GM19395 (cell line): ENCODE measurements around the gene JAKMIP2.
"Not testable (repeated sequence)": the region's sequence is repeated elsewhere in the genome, so short reads cannot be mapped to it uniquely, and the experiment has no call there.

Experiments
- ATAC-seq: cut with Tn5 transposase; IDR thresholded peaks from one replicate; pipeline ENCODE4 v1.9.1; 2021; ENCODE audit warnings: mild to moderate bottlenecking, moderate library complexity; ENCODE audit not compliant: unreplicated experiment

The JAKMIP2 gene

GRCh38 chr5:147617711-147618350 is 164.7 kb downstream of the JAKMIP2 start:
- no peak for ATAC-seq

- ATAC-seq: no peak
These were observed 165.3 kb downstream of the JAKMIP2 start for GRCh38 chr5:147617191-147617606.

GRCh38 chr5:147616421-147616820 is 166.1 kb downstream of the JAKMIP2 start:
- no peak for ATAC-seq

- ATAC-seq: no peak
These were observed 169.2 kb downstream of the JAKMIP2 start for GRCh38 chr5:147613359-147613758.

GRCh38 chr5:147611483-147611882 is 171.0 kb downstream of the JAKMIP2 start:
- ATAC-seq: no peak

GRCh38 chr5:147610798-147611197 is 171.7 kb downstream of the JAKMIP2 start:
- ATAC-seq: no peak

GRCh38 chr5:147601652-147602051 is 180.9 kb downstream of the JAKMIP2 start:
- peak; percentile 84 for ATAC-seq

GRCh38 chr5:147591120-147591519 is 191.4 kb downstream of the JAKMIP2 start:
- no peak for ATAC-seq

GRCh38 chr5:147590096-147590495 is 192.4 kb downstream of the JAKMIP2 start:
- no peak for ATAC-seq

- ATAC-seq: no peak
These were observed 195.7 kb downstream of the JAKMIP2 start for GRCh38 chr5:147586832-147587231.

- no peak for ATAC-seq
These were observed 196.3 kb downstream of the JAKMIP2 start for GRCh38 chr5:147586221-147586620.

- not testable (repeated sequence) for ATAC-seq
These were observed 200.3 kb downstream of the JAKMIP2 start for GRCh38 chr5:147582272-147582671.

- ATAC-seq: not testable (repeated sequence)
These were observed 202.1 kb downstream of the JAKMIP2 start for GRCh38 chr5:147580418-147580817.

GRCh38 chr5:147578228-147579024 is 204.1 kb downstream of the JAKMIP2 start:
- peak; percentile 46 for ATAC-seq

- peak; percentile 96 for ATAC-seq
These were observed 205.6 kb downstream of the JAKMIP2 start for GRCh38 chr5:147576646-147577535.

GRCh38 chr5:147575598-147575997 is 206.9 kb downstream of the JAKMIP2 start:
- no peak for ATAC-seq

GRCh38 chr5:147573211-147573610 is 209.3 kb downstream of the JAKMIP2 start:
- no peak for ATAC-seq

GRCh38 chr5:147568710-147569406 is 213.7 kb downstream of the JAKMIP2 start:
- no peak for ATAC-seq

GRCh38 chr5:147567917-147568598 is 214.5 kb downstream of the JAKMIP2 start:
- no peak for ATAC-seq

GRCh38 chr5:147565524-147565923 is 217.0 kb downstream of the JAKMIP2 start:
- ATAC-seq: no peak
